Measurements from ENCODE around the gene SELENOF. TPM values are rescaled to one million over a fixed set of nuclear protein-coding genes. Genes with fewer than 3 reads are reported as not detected.

Gene SELENOF
- total RNA-seq, 1 donor from 2014 or later: 148 TPM

DNA sequence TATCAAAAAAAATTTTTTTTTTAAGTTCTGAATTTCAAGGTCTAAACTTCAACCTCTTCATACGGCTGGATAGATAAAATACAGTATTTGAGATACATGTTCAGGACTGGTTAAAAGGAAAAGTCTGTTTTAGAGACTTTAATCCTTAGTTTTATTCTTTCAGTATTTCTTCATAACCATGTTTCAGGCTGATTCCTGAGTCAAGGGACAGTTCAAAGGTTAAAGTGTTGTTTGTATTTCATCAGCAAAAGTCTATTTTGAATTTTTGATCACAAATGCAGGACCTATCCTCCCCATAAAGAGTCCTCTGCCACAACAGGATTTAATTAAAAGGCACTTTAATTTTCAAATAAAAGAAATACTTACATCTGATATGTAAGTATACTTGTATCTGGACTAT, 53.5 kb downstream of the SELENOF start:
- TF ChIP-seq CTCF (conservative IDR thresholded peaks at IDR 0.05): no peak
- Mint-ChIP-seq H3K27me3 (no peaks in the 10 kb centered on the region), H3K27ac (no peak overlapping the region), H3K4me3 (no peak overlapping the region), H3K4me1 (ENCODE audit: unreplicated experiment) (no peaks in the 10 kb centered on the region), H3K9me3 (no peaks in the 10 kb centered on the region), H3K36me3 (peaks cover 10% of the 10 kb centered on the region)
- no peak for DNase-seq (ENCODE audit: extremely low spot score, unreplicated experiment)

DNA sequence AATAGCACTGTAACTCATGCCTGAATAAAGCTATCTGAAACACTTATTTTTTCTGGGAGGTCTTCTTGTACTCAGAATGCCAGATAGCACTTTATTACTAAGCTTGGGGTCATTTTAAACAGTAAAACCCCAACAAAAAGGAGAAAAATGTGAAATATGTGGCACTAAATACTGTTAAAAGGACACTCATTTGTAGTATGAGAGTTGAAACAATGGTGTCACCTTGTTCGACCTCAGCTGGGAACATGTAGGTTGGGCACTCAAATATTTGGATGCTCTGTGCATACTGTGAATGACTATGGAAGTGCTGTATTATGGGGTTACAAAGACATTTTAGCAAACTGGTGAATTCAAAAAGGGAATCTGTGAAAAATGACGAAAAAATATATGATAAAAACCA, 53.9 kb downstream of the SELENOF start:
- no peak for TF ChIP-seq CTCF (conservative IDR thresholded peaks at IDR 0.05)
- Mint-ChIP-seq H3K36me3 (peaks cover 10% of the 10 kb centered on the region), H3K4me3 (no peak overlapping the region), H3K27ac (no peak overlapping the region), H3K9me3 (no peaks in the 10 kb centered on the region), H3K27me3 (no peaks in the 10 kb centered on the region), H3K4me1 (ENCODE audit: unreplicated experiment) (no peaks in the 10 kb centered on the region)
- no peak for DNase-seq (ENCODE audit: extremely low spot score, unreplicated experiment)

DNA sequence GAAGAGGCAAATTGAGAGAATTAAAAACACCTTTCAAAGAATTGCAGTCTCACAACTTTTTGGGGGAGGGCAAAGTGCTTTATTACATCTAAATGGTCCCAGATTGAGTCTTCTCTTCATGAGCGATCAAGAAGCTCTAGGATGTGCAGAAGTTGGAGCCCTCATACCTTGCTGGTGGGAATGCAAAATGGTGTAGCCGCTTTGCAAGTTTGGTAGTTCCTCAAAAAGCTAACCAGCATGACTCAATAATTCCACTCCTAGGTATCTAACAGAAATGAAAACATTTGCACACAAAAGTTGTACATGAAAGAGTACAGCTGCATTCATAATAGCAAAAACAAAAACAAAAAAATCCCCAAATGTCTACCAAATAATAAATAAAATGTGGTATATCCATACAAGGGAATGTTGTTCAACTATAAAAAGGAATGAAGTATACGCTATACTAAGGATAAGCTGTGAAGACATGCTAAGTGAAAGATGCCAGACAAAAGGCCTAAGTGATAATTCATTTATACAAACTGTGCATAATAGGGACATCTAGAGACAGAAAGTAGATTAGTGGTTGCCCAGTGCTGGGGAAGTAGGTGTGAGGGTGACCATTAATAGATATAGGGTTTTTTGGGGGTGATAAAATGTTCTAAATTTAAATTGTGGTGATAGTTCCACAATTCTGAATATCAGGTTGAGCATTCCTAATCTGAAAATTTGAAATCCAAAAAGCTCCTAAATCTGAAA, 55.2 kb downstream of the SELENOF start:
- peaks cover 10% of the 10 kb centered on the region for H3K36me3 Mint-ChIP-seq
- no peaks in the 10 kb centered on the region for H3K4me1 Mint-ChIP-seq (ENCODE audit: unreplicated experiment)
- DNase-seq (ENCODE audit: extremely low spot score, unreplicated experiment): no peak
- TF ChIP-seq CTCF (conservative IDR thresholded peaks at IDR 0.05): no peak
- no peaks in the 10 kb centered on the region for H3K27me3 Mint-ChIP-seq
- no peak overlapping the region for H3K27ac Mint-ChIP-seq
- no peaks in the 10 kb centered on the region for H3K9me3 Mint-ChIP-seq
- no peak overlapping the region for H3K4me3 Mint-ChIP-seq

DNA sequence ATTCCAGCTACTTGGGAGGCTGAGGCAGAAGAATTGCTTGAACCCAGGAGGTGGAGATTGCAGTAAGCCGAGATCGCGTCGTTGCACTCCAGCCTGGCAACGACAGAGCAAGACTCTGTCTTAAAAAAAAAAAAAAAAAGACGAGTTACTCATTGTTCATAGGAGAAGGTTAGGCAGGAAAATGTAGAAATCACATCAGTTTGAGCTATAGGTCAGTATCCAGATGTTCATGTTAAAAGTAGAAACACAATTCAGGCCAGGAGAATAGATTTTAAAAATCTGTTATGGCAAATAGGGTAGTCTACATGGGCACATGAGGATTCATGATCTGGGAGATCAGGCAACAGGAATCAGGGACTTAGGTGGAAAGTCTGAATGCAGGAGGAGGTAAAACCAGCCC, 57.7 kb downstream of the SELENOF start:
- Mint-ChIP-seq H3K36me3 (peaks cover 6% of the 10 kb centered on the region), H3K4me1 (ENCODE audit: unreplicated experiment) (no peaks in the 10 kb centered on the region), H3K9me3 (no peaks in the 10 kb centered on the region), H3K27me3 (no peaks in the 10 kb centered on the region), H3K4me3 (no peak overlapping the region), H3K27ac (no peak overlapping the region)
- no peak for DNase-seq (ENCODE audit: extremely low spot score, unreplicated experiment)
- no peak for TF ChIP-seq CTCF (conservative IDR thresholded peaks at IDR 0.05)

DNA sequence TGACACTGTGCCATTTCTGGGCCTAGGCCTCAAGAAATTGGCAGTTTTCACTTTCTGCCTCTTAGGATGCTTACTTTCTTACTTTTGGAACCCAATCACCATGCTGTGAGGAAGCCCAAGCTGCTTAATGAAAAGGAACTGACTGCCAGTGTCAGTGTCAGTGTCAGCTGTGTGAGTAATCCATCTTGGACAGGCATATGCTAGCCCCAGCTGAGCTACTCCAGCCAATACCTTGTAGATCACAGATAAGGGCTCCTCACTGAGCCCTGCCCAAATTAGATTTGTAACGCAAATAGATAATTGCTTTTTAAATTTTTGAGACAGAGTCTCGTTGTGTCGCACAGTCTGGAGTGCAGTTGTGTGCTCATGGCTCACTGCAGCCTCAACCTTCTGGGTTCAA, 59.6 kb downstream of the SELENOF start:
- H3K27me3 Mint-ChIP-seq: no peaks in the 10 kb centered on the region
- H3K27ac Mint-ChIP-seq: no peak overlapping the region
- peaks cover under 1% of the 10 kb centered on the region for H3K9me3 Mint-ChIP-seq
- H3K4me3 Mint-ChIP-seq: no peak overlapping the region
- DNase-seq (ENCODE audit: extremely low spot score, unreplicated experiment): no peak
- peaks cover 4% of the 10 kb centered on the region for H3K36me3 Mint-ChIP-seq
- no peaks in the 10 kb centered on the region for H3K4me1 Mint-ChIP-seq (ENCODE audit: unreplicated experiment)
- no peak for TF ChIP-seq CTCF (conservative IDR thresholded peaks at IDR 0.05)

Measured in type B pancreatic cell (in vitro differentiated cells).